HL-60 (cell line): ENCODE data around the gene EPSTI1.

Experiments
- GABPA ChIP-seq: IDR thresholded peaks from 2 replicates; pipeline ENCODE4 v1.6.1; 2012; ENCODE audit warnings: low read depth
- POLR2AphosphoS5 ChIP-seq: IDR thresholded peaks from 2 replicates; pipeline ENCODE4 v1.6.1; 2012; ENCODE audit warnings: low read depth
- TF ChIP-seq, protein P1 (sequence below): IDR thresholded peaks from one replicate; pipeline ENCODE4 v1.5.1; 2011; ENCODE audit warnings: low read length, control low read depth, inconsistent platforms; ENCODE audit not compliant: insufficient read depth
- TF ChIP-seq, protein P2 (sequence below): IDR thresholded peaks from 2 replicates; pipeline ENCODE4 v1.6.1; 2012; ENCODE audit warnings: low read depth; ENCODE audit not compliant: insufficient replicate concordance

DNA sequence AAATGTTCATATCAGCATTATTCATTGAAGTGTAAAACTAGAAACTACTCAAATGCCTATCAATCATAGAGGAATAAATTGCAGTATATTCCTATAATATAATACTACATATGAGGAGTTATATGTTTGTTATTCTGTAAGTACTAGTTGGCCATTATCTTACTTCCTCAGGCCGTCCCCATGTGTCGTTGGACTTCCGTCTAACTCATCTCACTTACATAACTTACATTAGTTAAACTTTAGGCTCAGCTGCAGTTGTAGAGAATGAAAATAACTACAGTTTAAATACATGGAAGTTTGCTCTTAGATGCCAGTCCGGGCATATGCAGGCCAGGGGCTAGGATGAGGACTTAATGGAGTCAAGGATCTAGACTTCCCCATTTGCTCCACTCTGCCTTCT is 8.6 kb upstream of the EPSTI1 start:
- TF ChIP-seq GABPA = no peak
- TF ChIP-seq POLR2AphosphoS5 = no peak
- TF ChIP-seq, protein P1, sequence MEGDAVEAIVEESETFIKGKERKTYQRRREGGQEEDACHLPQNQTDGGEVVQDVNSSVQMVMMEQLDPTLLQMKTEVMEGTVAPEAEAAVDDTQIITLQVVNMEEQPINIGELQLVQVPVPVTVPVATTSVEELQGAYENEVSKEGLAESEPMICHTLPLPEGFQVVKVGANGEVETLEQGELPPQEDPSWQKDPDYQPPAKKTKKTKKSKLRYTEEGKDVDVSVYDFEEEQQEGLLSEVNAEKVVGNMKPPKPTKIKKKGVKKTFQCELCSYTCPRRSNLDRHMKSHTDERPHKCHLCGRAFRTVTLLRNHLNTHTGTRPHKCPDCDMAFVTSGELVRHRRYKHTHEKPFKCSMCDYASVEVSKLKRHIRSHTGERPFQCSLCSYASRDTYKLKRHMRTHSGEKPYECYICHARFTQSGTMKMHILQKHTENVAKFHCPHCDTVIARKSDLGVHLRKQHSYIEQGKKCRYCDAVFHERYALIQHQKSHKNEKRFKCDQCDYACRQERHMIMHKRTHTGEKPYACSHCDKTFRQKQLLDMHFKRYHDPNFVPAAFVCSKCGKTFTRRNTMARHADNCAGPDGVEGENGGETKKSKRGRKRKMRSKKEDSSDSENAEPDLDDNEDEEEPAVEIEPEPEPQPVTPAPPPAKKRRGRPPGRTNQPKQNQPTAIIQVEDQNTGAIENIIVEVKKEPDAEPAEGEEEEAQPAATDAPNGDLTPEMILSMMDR = no peak
- TF ChIP-seq, protein P2, sequence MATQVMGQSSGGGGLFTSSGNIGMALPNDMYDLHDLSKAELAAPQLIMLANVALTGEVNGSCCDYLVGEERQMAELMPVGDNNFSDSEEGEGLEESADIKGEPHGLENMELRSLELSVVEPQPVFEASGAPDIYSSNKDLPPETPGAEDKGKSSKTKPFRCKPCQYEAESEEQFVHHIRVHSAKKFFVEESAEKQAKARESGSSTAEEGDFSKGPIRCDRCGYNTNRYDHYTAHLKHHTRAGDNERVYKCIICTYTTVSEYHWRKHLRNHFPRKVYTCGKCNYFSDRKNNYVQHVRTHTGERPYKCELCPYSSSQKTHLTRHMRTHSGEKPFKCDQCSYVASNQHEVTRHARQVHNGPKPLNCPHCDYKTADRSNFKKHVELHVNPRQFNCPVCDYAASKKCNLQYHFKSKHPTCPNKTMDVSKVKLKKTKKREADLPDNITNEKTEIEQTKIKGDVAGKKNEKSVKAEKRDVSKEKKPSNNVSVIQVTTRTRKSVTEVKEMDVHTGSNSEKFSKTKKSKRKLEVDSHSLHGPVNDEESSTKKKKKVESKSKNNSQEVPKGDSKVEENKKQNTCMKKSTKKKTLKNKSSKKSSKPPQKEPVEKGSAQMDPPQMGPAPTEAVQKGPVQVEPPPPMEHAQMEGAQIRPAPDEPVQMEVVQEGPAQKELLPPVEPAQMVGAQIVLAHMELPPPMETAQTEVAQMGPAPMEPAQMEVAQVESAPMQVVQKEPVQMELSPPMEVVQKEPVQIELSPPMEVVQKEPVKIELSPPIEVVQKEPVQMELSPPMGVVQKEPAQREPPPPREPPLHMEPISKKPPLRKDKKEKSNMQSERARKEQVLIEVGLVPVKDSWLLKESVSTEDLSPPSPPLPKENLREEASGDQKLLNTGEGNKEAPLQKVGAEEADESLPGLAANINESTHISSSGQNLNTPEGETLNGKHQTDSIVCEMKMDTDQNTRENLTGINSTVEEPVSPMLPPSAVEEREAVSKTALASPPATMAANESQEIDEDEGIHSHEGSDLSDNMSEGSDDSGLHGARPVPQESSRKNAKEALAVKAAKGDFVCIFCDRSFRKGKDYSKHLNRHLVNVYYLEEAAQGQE = no peak
